Chondrocyte (in vitro differentiated cells): ENCODE data around the gene TFB2M. TPM values are rescaled to one million over a fixed set of nuclear protein-coding genes. Genes with fewer than 3 reads are reported as not detected.

ENCODE experiments used
- DNase-seq: peaks from one replicate; pipeline ENCODE4 v3.0.0; 2021; ENCODE audit warnings: mixed read lengths, low spot score
- H3K27ac Mint-ChIP-seq: one replicate; pipeline ENCODE4 v1.8.0; 2021; ENCODE audit warnings: mild to moderate bottlenecking, moderate library complexity, mixed read lengths; ENCODE audit not compliant: unreplicated experiment
- H3K27me3 Mint-ChIP-seq: 2 replicates; pipeline ENCODE4 v1.8.0; 2021; ENCODE audit warnings: low read depth, mixed read lengths
- H3K36me3 Mint-ChIP-seq: 2 replicates; pipeline ENCODE4 v1.8.0; 2021; ENCODE audit warnings: low read depth, mixed read lengths
- H3K4me1 Mint-ChIP-seq: 2 replicates; pipeline ENCODE4 v1.8.0; 2021; ENCODE audit warnings: low read depth, mild to moderate bottlenecking, mixed read lengths
- H3K4me3 Mint-ChIP-seq: one replicate; pipeline ENCODE4 v1.8.0; 2021; ENCODE audit warnings: mild to moderate bottlenecking, moderate library complexity, mixed read lengths; ENCODE audit not compliant: unreplicated experiment
- H3K9me3 Mint-ChIP-seq: 2 replicates; pipeline ENCODE4 v1.8.0; 2021; ENCODE audit warnings: low read depth, mixed read lengths
- CTCF ChIP-seq: fragments of 200-600 bp; sonication (generic); IDR thresholded peaks from 2 replicates; pipeline ENCODE4 v1.5.0; 2021; ENCODE audit warnings: antibody characterized with exemption, mild to moderate bottlenecking, moderate library complexity
- total RNA-seq: library from RNA; stranded (reverse); gene quantifications from 3 replicates; pipeline ENCODE4 v1.2.1, GENCODE V29; 2021

Gene TFB2M
- total RNA-seq, 1 donor from 2014 or later, result 10.6 TPM

- H3K4me3 Mint-ChIP-seq, result no peak overlapping the region
- H3K36me3 Mint-ChIP-seq, result peaks cover 32% of the 10 kb centered on the region
- no peaks in the 10 kb centered on the region for H3K27me3 Mint-ChIP-seq
- H3K9me3 Mint-ChIP-seq, result no peaks in the 10 kb centered on the region
- H3K4me1 Mint-ChIP-seq, result no peaks in the 10 kb centered on the region
- H3K27ac Mint-ChIP-seq, result no peak overlapping the region
- TF ChIP-seq CTCF, result no peak
- DNase-seq, result no peak
These were observed 11.9 kb downstream of the TFB2M start for GRCh38 chr1:246554201-246554600.

- Mint-ChIP-seq H3K27ac (no peak overlapping the region), H3K36me3 (peaks cover 33% of the 10 kb centered on the region), H3K9me3 (no peaks in the 10 kb centered on the region), H3K27me3 (no peaks in the 10 kb centered on the region), H3K4me3 (no peak overlapping the region), H3K4me1 (no peaks in the 10 kb centered on the region)
- no peak for TF ChIP-seq CTCF
- no peak for DNase-seq
These were observed 14.0 kb downstream of the TFB2M start for GRCh38 chr1:246552110-246552509.

- Mint-ChIP-seq H3K4me1 (no peaks in the 10 kb centered on the region), H3K9me3 (no peaks in the 10 kb centered on the region), H3K4me3 (no peak overlapping the region), H3K27ac (no peak overlapping the region), H3K36me3 (peaks cover 29% of the 10 kb centered on the region), H3K27me3 (no peaks in the 10 kb centered on the region)
- no peak for DNase-seq
- no peak for TF ChIP-seq CTCF
These were observed 15.7 kb downstream of the TFB2M start for GRCh38 chr1:246550402-246550801.

GRCh38 chr1:246549665-246550064 lies 16.4 kb downstream of the TFB2M start:
- no peak for TF ChIP-seq CTCF
- Mint-ChIP-seq H3K27me3 (no peaks in the 10 kb centered on the region), H3K27ac (no peak overlapping the region)

GRCh38 chr1:246544001-246544400 lies 22.1 kb downstream of the TFB2M start:
- TF ChIP-seq CTCF, result no peak
- Mint-ChIP-seq H3K4me1 (no peaks in the 10 kb centered on the region), H3K27ac (no peak overlapping the region), H3K9me3 (no peaks in the 10 kb centered on the region), H3K27me3 (no peaks in the 10 kb centered on the region), H3K4me3 (no peak overlapping the region), H3K36me3 (peaks cover 20% of the 10 kb centered on the region)
- DNase-seq, result no peak

More at GRCh38 chr1:246549665-246550064, 16.4 kb downstream of the TFB2M start:
- DNase-seq, result no peak
- no peak overlapping the region for H3K4me3 Mint-ChIP-seq
- H3K4me1 Mint-ChIP-seq, result no peaks in the 10 kb centered on the region
- H3K36me3 Mint-ChIP-seq, result peaks cover 23% of the 10 kb centered on the region
- no peaks in the 10 kb centered on the region for H3K9me3 Mint-ChIP-seq
